Tibial nerve (tissue), 4 donors: Measurements from ENCODE around the gene FAM78A. TPM values are rescaled to one million over a fixed set of nuclear protein-coding genes. Genes with fewer than 3 reads are reported as not detected.

Experiments
- DNase-seq, 2 donors: peaks; one replicate each; pipeline ENCODE4 v3.0.0-alpha.2; 2019; ENCODE audit warnings: low spot score in 2 of 2
- H3K27ac ChIP-seq, 4 donors: fragments of 200-600 bp; sonication (generic) in 3 of 4; one replicate each; pipeline ENCODE4 v1.5.1; 2017 to 2019; ENCODE audit warnings: mild to moderate bottlenecking in 1 of 4
- H3K27me3 ChIP-seq, 2 donors: fragments of 200-600 bp; sonication (generic) in 1 of 2; one replicate each; pipeline versions ENCODE4 v1.5.1 to v1.6.0; 2017 to 2019
- H3K36me3 ChIP-seq, 3 donors: fragments of 200-600 bp; sonication (generic); one replicate each; pipeline ENCODE4 v1.5.1; 2018 to 2019
- H3K4me1 ChIP-seq, 4 donors: fragments of 200-600 bp; sonication (generic) in 3 of 4; one replicate each; pipeline ENCODE4 v1.5.1; 2017 to 2019
- H3K4me3 ChIP-seq, 4 donors: fragments of 200-600 bp; sonication (generic) in 3 of 4; one replicate each; pipeline ENCODE4 v1.5.1; 2017 to 2019; ENCODE audit warnings: mild to moderate bottlenecking in 1 of 4, moderate library complexity in 1 of 4
- H3K9me3 ChIP-seq, 4 donors: fragments of 200-600 bp; sonication (generic) in 3 of 4; one replicate each; pipeline ENCODE4 v1.5.1; 2017 to 2019
- EP300 ChIP-seq, 2 donors: sonication (generic); formaldehyde crosslinking; IDR thresholded peaks; one replicate each; pipeline ENCODE4 v1.6.1; 2017; ENCODE audit warnings: antibody characterized with exemption in 2 of 2, mild to moderate bottlenecking in 1 of 2
- POLR2A ChIP-seq, 2 donors: fragments of 450-650 bp; IDR thresholded peaks; one replicate each; pipeline ENCODE4 v1.6.1; 2017; ENCODE audit warnings: antibody characterized with exemption in 2 of 2, mild to moderate bottlenecking in 2 of 2, moderate library complexity in 2 of 2
- WGBS, 2 donors: methylation state at CpG; one replicate each; pipeline ENCODE4 v1.1.5; 2018; 5-methylcytosine and 5-hydroxymethylcytosine counted together
- total RNA-seq, 4 donors: library from RNA; depleted of rRNA; stranded (reverse); fragments of >200 nt; gene quantifications; one replicate each; pipeline ENCODE4 v1.1.0, GENCODE V29; 2016
- TF ChIP-seq, protein P1 (sequence below), 5 experiments: fragments of 200-600 bp in 3 of 5; fragments of 450-650 bp in 2 of 5; sonication (generic) in 3 of 5; IDR thresholded peaks; one replicate each; pipeline ENCODE4 v1.5.1; 2016 to 2019; ENCODE audit warnings: antibody characterized with exemption in 5 of 5, mild to moderate bottlenecking in 3 of 5, moderate library complexity in 2 of 5

FAM78A gene
- total RNA-seq, 4 donors from 2014 or later, result 2.5 to 4.8 (median 4.2) TPM

DNA sequence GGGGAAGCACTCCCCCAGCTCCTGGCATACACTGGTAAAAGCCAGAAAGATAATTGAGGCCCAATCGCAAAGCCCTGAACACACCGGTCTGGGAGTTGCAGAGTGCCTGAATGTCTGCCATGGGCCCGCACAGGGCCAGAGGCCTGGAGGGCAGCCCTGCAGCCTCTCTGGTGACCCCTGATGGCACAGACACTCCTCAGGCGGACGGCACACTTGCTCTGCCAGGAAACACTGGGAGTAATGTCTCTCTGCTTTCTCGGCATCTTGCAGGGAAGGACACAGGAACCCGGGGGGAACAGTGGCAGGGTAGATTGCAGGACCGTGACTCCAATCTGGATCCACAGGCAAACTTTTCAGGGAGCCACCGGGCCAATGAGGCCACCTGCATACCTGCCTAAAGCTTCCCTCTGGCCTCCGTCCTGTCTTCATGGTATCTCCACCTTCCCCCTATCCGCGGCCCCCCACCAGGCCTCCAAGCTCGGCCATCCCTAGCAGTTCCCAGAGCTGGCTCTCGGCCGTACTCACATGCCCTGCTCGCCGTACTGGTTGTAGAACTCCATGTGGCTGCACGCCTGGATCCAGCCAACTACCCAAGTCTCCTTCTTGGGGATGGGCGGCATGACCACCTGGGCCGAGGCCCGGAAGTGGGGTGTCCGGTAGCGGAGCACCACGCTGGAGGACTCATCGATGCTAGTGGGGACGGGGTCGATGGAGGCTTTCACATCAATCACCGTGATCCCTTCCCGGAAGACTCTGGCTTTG lies 797 bp downstream of the FAM78A start:
- H3K36me3 ChIP-seq, result no peaks in the 10 kb centered on the region
- H3K27me3 ChIP-seq, result peaks cover 0 to 23% of the 10 kb centered on the region in 2 donors
- WGBS, 2 donors, result 63 to 67% methylated on average over 29 of the region's 29 CpGs
- DNase-seq, result no peak
- H3K27ac ChIP-seq, result peak overlapping the region in 3 of 4 donors; percentile 82 to 85 (median 84)
- no peaks in the 10 kb centered on the region for H3K9me3 ChIP-seq
- peaks cover 0 to 36% (median 9%) of the 10 kb centered on the region in 4 donors for H3K4me1 ChIP-seq
- TF ChIP-seq, protein P1, sequence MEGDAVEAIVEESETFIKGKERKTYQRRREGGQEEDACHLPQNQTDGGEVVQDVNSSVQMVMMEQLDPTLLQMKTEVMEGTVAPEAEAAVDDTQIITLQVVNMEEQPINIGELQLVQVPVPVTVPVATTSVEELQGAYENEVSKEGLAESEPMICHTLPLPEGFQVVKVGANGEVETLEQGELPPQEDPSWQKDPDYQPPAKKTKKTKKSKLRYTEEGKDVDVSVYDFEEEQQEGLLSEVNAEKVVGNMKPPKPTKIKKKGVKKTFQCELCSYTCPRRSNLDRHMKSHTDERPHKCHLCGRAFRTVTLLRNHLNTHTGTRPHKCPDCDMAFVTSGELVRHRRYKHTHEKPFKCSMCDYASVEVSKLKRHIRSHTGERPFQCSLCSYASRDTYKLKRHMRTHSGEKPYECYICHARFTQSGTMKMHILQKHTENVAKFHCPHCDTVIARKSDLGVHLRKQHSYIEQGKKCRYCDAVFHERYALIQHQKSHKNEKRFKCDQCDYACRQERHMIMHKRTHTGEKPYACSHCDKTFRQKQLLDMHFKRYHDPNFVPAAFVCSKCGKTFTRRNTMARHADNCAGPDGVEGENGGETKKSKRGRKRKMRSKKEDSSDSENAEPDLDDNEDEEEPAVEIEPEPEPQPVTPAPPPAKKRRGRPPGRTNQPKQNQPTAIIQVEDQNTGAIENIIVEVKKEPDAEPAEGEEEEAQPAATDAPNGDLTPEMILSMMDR (IDR thresholded peaks at IDR 0.05), result no peak
- no peak for TF ChIP-seq EP300 (IDR thresholded peaks at IDR 0.05)
- TF ChIP-seq POLR2A (IDR thresholded peaks at IDR 0.05), result no peak
- H3K4me3 ChIP-seq, result peak overlapping the region; percentile 42 to 88 (median 65)

DNA sequence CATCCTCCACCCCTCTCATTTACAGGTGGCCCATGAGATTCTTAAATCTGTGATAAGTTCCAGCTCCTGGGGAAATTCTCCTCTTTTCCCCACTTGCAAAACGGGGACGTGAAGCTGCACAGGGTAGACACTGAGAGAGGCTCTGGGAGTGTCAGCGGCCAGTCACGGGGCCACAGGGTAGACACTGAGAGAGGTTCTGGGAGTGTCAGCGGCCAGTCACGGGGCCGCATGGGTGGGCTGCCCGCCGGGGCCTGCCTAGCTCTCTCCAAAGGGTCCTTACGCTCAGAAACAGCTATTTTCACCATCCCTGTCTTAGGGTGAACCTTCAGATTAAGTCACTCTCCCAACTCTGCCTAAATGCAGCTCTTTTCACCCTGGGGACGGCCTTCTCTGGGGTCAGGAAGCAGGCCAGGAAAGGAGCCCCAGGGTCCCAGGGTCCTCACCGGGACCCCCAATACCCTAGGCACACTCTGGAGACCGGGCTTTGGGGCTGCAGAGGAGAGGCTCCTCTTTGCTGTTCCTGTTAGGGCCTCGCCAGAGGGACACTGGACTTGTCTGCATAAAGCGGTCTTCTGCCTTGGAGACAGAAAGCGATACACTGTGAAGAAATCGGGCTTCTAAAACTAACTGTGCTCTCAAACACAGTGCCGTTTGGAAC lies 1.5 kb downstream of the FAM78A start:
- Histone ChIP-seq H3K27ac (peak overlapping the region; percentile 56 to 85 (median 83)), H3K36me3 (no peaks in the 10 kb centered on the region), H3K4me3 (peak overlapping the region; percentile 42 to 88 (median 65)), H3K27me3 (peaks cover 0 to 16% of the 10 kb centered on the region in 2 donors), H3K9me3 (no peaks in the 10 kb centered on the region), H3K4me1 (peaks cover 0 to 42% (median 10%) of the 10 kb centered on the region in 4 donors)
- TF ChIP-seq, protein P1 (IDR thresholded peaks at IDR 0.05), result no peak
- TF ChIP-seq POLR2A (IDR thresholded peaks at IDR 0.05) (peak; percentile 15 to 27), EP300 (IDR thresholded peaks at IDR 0.05) (peak in 1 of 2 donors; percentile 53)
- peak; percentile 38 to 50 for DNase-seq
- 61 to 76% methylated on average over 17 to 18 of the region's 18 CpGs for WGBS, 2 donors

DNA sequence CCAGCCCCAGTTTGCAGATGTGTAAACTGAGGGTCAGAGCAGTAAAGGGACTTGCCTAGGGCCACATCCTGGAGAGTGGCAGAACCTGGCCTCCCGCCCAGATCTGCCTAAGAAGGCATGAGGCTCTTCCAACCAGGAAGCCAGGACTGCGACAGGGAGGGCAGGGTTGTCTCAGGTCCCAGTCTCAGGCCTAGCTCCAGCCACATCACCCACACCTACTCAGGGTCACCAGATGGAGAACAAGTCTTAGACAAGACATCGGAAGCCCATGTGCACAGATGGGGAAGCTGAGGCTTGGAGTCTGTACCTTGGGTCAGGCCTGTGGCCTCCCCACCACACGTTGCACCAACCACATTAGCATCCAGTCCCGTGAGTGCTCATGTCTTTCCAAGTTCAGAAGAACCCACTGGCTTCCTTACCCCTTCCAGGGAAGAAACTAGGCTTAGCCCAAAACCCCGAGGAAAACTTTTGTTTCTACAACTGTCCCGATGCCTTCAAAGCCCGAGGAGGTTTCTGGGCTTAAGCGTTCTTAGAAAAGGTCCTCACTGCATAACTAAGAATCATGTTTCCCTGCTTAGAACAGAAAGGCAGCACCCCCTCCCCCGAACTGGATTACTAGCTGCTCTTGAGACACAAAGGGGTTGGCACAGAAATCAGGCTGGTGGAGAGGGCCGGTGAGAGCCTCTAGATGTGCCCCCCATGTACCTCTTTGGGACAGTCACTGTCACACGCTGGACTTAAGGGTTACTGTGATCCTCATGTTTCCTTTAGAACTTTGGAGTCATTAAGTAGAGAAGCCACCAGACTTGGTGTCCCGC lies 2.2 kb downstream of the FAM78A start:
- H3K4me1 ChIP-seq, result peaks cover 0 to 47% (median 10%) of the 10 kb centered on the region in 4 donors

DNA sequence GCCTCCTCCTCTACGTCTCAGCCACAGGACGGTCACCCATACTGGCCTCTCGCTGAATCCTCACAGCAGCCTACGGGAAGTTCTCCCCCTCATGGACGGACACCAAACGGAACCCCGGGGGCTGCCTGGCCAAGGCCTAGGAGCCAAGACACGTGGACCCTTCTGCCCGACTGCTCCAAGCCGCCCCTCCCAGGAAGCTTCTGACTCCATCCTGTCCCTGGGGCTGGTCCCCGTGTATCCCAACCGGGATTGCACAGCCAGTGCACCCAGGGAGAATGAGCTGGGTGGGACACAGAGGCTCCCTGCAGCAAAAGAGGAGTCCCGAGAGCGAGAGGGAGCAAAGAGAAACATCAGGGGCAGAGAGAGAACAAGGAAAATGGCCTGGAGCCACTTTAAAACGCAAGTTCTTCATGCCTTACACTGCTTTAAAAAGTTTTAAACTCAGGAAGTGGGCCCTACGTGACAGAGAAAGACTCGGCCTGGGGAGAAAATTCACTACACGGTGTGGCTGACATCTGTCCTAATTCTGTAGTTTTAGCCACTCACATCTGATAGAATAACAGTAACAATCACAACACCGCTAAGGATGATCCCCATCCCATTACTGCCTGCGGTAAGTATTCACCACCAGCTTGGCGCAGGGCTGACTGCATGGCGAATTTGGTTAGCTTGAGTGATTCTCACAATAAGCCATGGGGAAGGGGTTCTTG lies 3.0 kb downstream of the FAM78A start:
- no peaks in the 10 kb centered on the region for H3K36me3 ChIP-seq
- 68 to 71% methylated on average over 22 of the region's 22 CpGs for WGBS, 2 donors
- H3K27ac ChIP-seq, result peak overlapping the region; percentile 30 to 85 (median 83)
- TF ChIP-seq POLR2A (IDR thresholded peaks at IDR 0.05) (no peak), EP300 (IDR thresholded peaks at IDR 0.05) (no peak)
- TF ChIP-seq, protein P1 (IDR thresholded peaks at IDR 0.05), result no peak
- peak overlapping the region in 3 of 4 donors; percentile 42 to 88 (median 70) for H3K4me3 ChIP-seq
- no peaks in the 10 kb centered on the region for H3K9me3 ChIP-seq
- H3K4me1 ChIP-seq, result peaks cover 0 to 50% (median 10%) of the 10 kb centered on the region in 4 donors
- DNase-seq, result no peak
- H3K27me3 ChIP-seq, result peaks cover 0 to 15% of the 10 kb centered on the region in 2 donors

More for the DNA sequence above, 2.2 kb downstream of the FAM78A start:
- H3K27me3 ChIP-seq, result peaks cover 0 to 15% of the 10 kb centered on the region in 2 donors
- 53 to 60% methylated on average over 11 to 13 of the region's 13 CpGs for WGBS, 2 donors
- TF ChIP-seq, protein P1 (IDR thresholded peaks at IDR 0.05), result no peak
- TF ChIP-seq POLR2A (IDR thresholded peaks at IDR 0.05) (no peak), EP300 (IDR thresholded peaks at IDR 0.05) (no peak)
- peak overlapping the region; percentile 56 to 85 (median 83) for H3K27ac ChIP-seq
- no peaks in the 10 kb centered on the region for H3K36me3 ChIP-seq
- H3K4me3 ChIP-seq, result peak overlapping the region in 3 of 4 donors; percentile 42 to 88 (median 70)
- DNase-seq, result no peak
- H3K9me3 ChIP-seq, result no peaks in the 10 kb centered on the region
